NCI-H774 (cell line): Measurements from ENCODE around the gene FUT1.
"Not testable (repeated sequence)": the region's sequence is repeated elsewhere in the genome, so short reads cannot be mapped to it uniquely, and the experiment has no call there.

Experiments used
- DNase-seq: peaks from one replicate; lab custom pipeline; 2025; lab: John Stamatoyannopoulos, UW

The FUT1 gene

GRCh38 chr19:48768994-48769713, 16.7 kb upstream of the FUT1 start:
- DNase-seq: no peak

- not testable (repeated sequence) for DNase-seq
These were observed 15.8 kb upstream of the FUT1 start for GRCh38 chr19:48768171-48768753.

GRCh38 chr19:48765816-48766215, 13.4 kb upstream of the FUT1 start:
- DNase-seq: not testable (repeated sequence)

GRCh38 chr19:48760504-48761205, 8.2 kb upstream of the FUT1 start:
- no peak for DNase-seq

- no peak for DNase-seq
These were observed 5.3 kb upstream of the FUT1 start for GRCh38 chr19:48757741-48758144.

GRCh38 chr19:48757089-48757675, 4.7 kb upstream of the FUT1 start:
- no peak for DNase-seq

GRCh38 chr19:48756686-48757085, 4.2 kb upstream of the FUT1 start:
- DNase-seq: no peak

GRCh38 chr19:48756212-48756611, 3.8 kb upstream of the FUT1 start:
- DNase-seq: no peak

DNA sequence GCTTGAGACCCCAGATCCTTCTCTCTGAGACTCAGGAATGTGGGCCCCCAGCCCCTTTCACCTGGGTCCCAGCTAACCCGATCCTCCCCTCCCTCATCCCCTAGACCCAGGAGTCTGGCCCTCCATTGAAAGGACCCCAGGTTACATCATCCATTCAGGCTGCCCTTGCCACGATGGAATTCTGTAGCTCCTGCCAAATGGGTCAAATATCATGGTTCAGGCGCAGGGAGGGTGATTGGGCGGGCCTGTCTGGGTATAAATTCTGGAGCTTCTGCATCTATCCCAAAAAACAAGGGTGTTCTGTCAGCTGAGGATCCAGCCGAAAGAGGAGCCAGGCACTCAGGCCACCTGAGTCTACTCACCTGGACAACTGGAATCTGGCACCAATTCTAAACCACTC, 3.3 kb upstream of the FUT1 start:
- DNase-seq: no peak

DNA sequence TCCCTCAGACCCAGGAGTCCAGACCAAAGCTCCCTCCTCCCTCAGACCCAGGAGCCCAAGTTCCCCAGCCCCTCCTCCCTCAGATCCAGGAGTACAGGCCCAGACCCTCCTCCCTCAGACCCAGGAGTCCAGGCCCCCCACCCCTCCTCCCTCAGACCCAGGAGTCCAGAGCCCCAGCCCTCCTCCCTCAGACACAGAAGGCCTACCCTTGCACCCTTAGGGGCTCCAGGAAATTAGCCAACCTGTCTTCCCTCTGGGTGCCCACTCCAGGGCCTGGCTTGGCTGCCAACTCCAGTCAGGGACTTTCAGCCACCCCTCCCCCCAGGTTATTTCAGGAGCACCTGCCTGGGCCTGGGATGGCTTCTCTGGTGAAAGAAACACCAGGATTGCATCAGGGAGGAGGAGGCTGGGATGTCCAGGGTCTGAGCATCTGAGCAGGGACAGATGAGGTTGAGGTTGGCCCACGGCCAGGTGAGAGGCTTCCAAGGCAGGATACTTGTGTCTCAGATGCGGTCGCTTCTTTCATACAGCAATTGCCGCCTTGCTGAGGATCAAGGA, 2.7 kb upstream of the FUT1 start, which contains the start of gene FGF21:
Gene FGF21, plus strand, starts transcription at position 441 of the 558 bp plus-strand sequence. CDS start 713 bp downstream, outside the sequence.
- no peak for DNase-seq

DNA sequence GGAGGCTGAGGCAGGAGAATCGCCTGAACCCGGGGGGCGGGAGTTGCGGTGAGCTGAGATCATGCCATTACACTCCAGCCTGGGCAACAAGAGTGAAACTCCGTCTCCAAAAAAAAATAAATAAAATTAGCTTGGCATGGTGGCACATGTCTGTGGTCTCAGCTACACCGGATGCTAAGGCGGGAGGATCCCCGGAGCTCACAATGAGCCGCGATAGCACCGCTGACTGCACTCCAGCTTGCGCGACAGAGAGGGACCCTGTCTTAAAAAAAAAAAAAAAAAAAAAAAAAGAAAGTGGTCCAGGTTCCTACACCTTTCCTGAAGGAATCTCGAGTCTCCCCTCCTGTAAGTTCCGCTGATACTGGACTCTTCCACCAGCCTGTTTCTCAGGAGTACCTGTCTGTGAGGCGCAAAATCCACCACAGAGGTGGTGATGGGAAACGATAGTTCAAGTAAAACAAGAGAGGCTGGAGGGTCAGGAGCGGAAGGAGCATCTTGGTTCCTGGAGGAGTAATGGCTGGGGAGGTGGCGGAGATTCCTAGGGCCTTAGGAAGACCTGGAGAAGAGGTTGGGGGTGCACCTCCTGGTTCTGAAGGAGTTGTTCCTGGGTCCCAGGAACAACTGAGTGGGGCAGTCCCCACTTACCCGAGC, 471 bp downstream of the FUT1 start:
- no peak for DNase-seq

GRCh38 chr19:48750771-48751504, 1.5 kb downstream of the FUT1 start:
- DNase-seq: no peak

DNA sequence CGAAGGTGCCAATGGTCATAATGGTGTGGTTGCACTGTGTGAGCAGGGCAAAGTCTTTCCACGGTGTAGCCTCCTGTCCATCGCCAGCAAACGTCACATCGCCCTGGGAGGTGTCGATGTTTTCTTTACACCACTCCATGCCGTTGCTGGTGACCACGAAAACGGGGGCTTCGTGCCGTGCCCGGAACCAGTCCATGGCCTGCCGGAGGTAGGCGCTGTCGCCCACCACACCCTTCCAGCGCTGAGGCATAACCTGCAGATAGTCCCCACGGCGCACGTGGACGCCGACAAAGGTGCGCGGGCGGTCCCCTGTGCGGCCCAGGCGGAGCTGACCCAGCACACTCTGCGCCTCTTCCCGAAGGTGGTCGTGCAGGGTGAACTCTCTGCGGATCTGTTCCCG, 2.1 kb downstream of the FUT1 start:
- DNase-seq: no peak

DNA sequence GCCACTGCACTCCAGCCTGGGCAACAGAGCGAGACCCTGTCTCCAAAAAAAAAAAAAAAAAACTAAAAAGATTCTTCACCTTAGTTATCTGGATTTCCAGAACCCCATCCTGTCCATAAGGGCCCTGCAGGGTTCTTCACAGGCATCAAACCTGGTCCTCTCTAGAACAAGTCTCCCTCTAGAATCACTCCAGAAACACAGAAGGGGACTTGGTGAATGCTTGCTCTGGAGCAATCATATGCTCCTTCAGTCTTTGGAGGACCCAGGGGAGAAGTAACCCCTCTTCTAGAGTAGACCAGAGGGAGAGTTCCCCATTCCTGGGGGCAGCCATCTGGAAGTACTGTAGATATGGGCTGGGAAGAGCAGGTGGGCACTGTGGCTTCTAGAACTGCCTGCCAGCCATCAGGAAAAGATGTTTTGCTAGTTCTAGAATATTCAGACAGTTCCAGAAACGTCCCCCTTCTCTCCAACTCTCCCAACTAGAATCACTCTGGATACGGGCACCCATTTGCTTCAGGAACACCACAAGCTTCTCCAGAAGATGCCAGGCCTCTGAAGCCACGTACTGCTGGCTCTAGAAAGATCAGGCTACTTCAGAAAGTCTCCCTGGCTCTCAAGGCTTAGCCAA, 2.8 kb downstream of the FUT1 start:
- DNase-seq: no peak

DNA sequence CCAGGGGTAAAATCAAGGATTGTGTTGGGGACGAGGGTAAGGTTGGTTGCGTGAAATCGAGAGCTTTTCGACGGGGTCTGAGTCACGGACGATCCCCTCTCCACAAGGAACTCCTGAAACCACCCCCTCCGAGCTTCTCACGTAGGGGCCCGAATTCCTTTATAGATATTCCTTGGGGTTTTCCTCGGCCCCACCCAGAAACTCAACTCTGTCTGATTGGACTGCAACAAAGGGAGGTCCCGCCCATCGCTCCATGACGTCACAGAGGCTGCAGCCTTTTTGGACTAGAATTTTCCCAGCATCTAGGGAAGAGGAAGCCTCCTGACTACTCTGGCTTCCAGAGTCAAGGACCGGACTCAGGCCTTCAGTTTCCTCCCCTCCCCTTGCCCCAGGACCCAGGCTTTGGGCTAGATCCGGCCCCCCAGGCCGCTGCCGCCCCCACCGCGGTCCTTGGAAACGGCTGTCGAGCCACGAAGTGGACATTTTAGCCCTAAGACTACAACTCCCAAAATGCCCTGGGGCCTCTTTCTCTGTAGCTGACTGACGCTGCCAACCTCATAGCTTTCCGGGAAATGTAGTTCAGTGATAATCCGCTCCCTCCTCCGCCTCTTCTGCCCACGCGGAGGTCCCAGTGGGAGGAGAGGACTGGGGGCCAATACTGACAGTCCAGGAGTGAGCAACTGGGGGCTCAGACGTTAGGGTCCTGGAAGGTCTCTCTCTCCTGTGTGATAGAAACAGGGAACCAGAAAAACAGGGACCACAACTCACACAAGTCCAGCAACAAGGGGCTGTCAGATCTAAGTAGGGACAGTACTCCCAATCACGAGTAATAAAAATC, 5.5 kb downstream of the FUT1 start, which contains the start of gene IZUMO1:
Gene IZUMO1, minus strand, starts transcription at position 172 of the 838 bp plus-strand sequence. CDS start 1,050 bp downstream, outside the sequence.
- no peak for DNase-seq

DNA sequence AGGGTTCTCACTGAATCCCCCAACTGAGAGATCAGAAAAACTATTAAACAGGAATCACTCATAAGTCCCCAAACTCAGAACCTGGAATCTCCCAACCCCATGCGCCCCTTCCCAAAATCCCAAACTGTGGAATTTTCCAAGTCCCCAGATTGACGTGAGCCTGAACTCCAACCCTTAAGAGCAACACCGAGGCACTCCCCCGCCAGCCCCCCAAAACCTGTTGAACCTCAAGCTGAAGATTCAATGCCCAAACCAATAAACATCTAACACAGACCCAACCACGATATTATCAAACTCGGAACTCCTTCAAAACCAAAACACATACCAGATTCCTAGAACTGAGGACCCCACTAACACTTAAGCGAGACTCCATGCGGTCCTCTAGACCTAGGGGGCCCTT, 6.3 kb downstream of the FUT1 start:
- DNase-seq: no peak

DNA sequence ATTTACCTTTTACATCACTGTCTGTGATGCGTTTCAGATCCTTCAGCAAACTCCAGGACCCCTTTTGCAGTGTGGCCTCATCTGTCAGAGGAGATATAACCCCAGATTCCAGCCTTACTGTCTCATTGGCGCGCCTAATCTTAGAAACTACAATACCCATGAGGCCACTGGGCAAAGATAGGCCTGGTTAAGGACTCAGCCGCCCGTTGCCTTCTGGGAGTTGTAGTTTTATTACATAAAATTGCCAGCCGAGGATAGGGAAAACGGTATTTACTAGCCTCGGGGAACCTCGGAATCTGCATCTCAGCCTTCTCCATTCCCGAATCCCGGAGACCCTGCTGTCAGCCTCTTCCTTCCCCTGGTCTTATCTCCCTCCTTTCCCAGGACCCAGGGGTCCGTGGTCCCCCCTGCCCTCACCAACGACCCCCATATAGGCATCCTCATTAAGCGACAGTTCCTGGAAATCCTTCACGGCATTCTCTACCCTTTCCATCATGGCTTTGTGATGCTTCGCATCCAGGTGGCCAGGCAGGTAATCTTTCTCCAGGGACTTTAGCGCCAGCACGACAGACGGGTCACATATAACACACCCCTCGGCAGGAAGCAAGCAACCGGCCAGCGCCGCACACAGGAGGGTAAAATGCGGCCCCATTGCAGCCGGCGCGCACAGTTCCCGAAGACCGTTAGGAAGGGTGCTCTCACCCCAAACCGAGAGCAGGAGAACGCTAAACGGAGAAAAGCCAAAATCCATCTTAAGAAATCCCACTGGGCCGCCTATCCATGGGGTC, 7.0 kb downstream of the FUT1 start:
- peak; percentile 44 for DNase-seq

DNA sequence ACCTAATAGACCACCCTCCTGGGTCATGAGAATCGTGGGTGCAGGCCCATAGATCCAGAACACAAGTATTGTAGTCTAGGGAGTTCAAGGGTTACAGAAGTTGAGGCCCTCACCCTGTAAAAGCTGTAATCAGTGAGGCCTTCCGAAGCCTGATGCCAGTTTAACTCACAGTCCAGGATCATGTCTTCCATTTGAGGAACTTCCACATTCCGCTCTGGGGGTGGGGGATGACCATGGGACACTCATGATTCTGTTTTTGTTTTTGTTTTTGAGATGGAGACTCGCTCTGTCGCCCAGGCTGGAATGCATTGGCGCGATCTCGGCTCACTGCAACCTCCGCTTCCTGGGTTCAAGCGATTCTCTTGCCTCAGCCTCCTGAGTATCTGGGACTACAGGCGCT, 10.3 kb downstream of the FUT1 start:
- no peak for DNase-seq
